ENCODE results near the gene GTF2IRD1.
"Not testable (repeated sequence)": the region's sequence is repeated elsewhere in the genome, so short reads cannot be mapped to it uniquely, and the experiment has no call there.

GTF2IRD1 gene

GRCh38 chr7:74488518-74489030 lies 34.9 kb downstream of the GTF2IRD1 start:
- H3K27me3 ChIP-seq (ENCODE audit: control insufficient read depth in 1 of 2, insufficient read depth in 2 of 2, low read length in 2 of 2); H3K27ac ChIP-seq (ENCODE audit: low read depth, low read length); H3K4me1 ChIP-seq (ENCODE audit: control insufficient read depth in 1 of 2, insufficient read depth in 2 of 2, low read length in 2 of 2); H3K36me3 ChIP-seq (ENCODE audit: control insufficient read depth in 1 of 2, insufficient read depth in 2 of 2, low read length in 2 of 2); H3K4me3 ChIP-seq (ENCODE audit: low read depth in 1 of 2, low read length in 2 of 2); H3K9me3 ChIP-seq (ENCODE audit: control insufficient read depth in 1 of 2, low read length in 2 of 2); H3K9ac ChIP-seq (ENCODE audit: low read depth in 1 of 2, low read length in 2 of 2): not testable (repeated sequence)

DNA sequence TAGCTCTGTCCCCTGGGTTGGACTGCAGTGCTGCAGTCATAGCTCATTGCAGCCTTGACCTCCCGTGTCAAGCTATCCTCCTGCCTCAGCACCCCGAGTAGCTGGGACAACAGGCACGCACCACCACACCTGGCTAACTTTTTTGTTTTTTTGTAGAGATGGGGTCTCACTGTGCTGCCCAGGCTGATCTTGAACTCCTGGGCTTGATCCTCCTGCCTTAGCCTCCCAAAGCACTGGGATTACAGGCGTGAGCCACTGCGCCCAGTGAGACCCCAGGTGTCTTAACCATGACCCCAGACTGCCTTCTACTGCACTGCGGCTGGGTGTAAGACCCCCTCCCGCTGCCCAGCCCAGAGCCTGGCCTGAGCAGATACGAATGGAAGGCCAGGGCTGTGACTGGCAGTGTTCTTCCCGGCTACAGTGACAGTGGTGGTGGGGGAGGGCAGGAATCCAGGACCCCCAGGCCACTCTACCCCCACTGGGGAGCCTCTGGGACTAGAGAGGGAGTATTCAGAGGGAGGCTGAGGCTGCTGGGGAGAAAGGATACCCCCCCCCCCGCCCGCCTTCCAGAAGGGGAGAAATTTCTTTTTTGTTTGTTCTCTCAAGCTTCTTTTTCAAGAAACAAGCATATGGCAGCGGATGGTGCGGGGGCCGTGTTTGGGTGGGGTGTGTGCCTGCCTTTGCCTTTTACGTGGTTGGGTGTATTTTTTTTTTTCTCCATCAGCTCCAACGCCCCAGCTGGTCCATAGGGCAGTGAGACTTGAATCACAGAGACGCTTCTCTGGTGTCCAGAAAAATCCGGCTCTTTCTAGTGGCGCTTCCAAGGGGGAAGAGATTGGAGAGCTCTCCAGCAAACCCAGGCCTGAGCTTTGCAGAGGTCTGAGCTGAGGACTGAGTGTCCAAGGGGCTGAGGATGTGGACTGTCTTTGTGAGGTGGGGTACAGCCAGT lies 36.6 kb downstream of the GTF2IRD1 start:
- no peaks in the 10 kb centered on the region for H3K27me3 ChIP-seq (ENCODE audit: control insufficient read depth in 1 of 2, insufficient read depth in 2 of 2, low read length in 2 of 2)
- H3K9me3 ChIP-seq (ENCODE audit: control insufficient read depth in 1 of 2, low read length in 2 of 2), result no peaks in the 10 kb centered on the region
- H3K27ac ChIP-seq (ENCODE audit: low read depth, low read length), result no peak overlapping the region
- no peaks in the 10 kb centered on the region for H3K36me3 ChIP-seq (ENCODE audit: control insufficient read depth in 1 of 2, insufficient read depth in 2 of 2, low read length in 2 of 2)
- no peak overlapping the region for H3K9ac ChIP-seq (ENCODE audit: low read depth in 1 of 2, low read length in 2 of 2)
- no peak overlapping the region for H3K4me3 ChIP-seq (ENCODE audit: low read depth in 1 of 2, low read length in 2 of 2)
- H3K4me1 ChIP-seq (ENCODE audit: control insufficient read depth in 1 of 2, insufficient read depth in 2 of 2, low read length in 2 of 2), result no peaks in the 10 kb centered on the region

- not testable (repeated sequence) for H3K4me1 ChIP-seq (ENCODE audit: control insufficient read depth in 1 of 2, insufficient read depth in 2 of 2, low read length in 2 of 2); H3K27me3 ChIP-seq (ENCODE audit: control insufficient read depth in 1 of 2, insufficient read depth in 2 of 2, low read length in 2 of 2); H3K36me3 ChIP-seq (ENCODE audit: control insufficient read depth in 1 of 2, insufficient read depth in 2 of 2, low read length in 2 of 2); H3K9ac ChIP-seq (ENCODE audit: low read depth in 1 of 2, low read length in 2 of 2); H3K9me3 ChIP-seq (ENCODE audit: control insufficient read depth in 1 of 2, low read length in 2 of 2); H3K27ac ChIP-seq (ENCODE audit: low read depth, low read length); H3K4me3 ChIP-seq (ENCODE audit: low read depth in 1 of 2, low read length in 2 of 2)
Measured at GRCh38 chr7:74491490-74491889, 37.8 kb downstream of the GTF2IRD1 start.

- Histone ChIP-seq H3K4me1 (ENCODE audit: control insufficient read depth in 1 of 2, insufficient read depth in 2 of 2, low read length in 2 of 2) (no peaks in the 10 kb centered on the region), H3K36me3 (ENCODE audit: control insufficient read depth in 1 of 2, insufficient read depth in 2 of 2, low read length in 2 of 2) (no peaks in the 10 kb centered on the region), H3K9ac (ENCODE audit: low read depth in 1 of 2, low read length in 2 of 2) (no peak overlapping the region), H3K27me3 (ENCODE audit: control insufficient read depth in 1 of 2, insufficient read depth in 2 of 2, low read length in 2 of 2) (no peaks in the 10 kb centered on the region), H3K9me3 (ENCODE audit: control insufficient read depth in 1 of 2, low read length in 2 of 2) (no peaks in the 10 kb centered on the region), H3K4me3 (ENCODE audit: low read depth in 1 of 2, low read length in 2 of 2) (no peak overlapping the region), H3K27ac (ENCODE audit: low read depth, low read length) (no peak overlapping the region)
Measured at GRCh38 chr7:74493295-74493694, 39.6 kb downstream of the GTF2IRD1 start.

GRCh38 chr7:74494076-74494548 lies 40.4 kb downstream of the GTF2IRD1 start:
- Histone ChIP-seq H3K9me3 (ENCODE audit: control insufficient read depth in 1 of 2, low read length in 2 of 2) (no peaks in the 10 kb centered on the region), H3K4me3 (ENCODE audit: low read depth in 1 of 2, low read length in 2 of 2) (no peak overlapping the region), H3K36me3 (ENCODE audit: control insufficient read depth in 1 of 2, insufficient read depth in 2 of 2, low read length in 2 of 2) (no peaks in the 10 kb centered on the region), H3K4me1 (ENCODE audit: control insufficient read depth in 1 of 2, insufficient read depth in 2 of 2, low read length in 2 of 2) (no peaks in the 10 kb centered on the region), H3K27me3 (ENCODE audit: control insufficient read depth in 1 of 2, insufficient read depth in 2 of 2, low read length in 2 of 2) (no peaks in the 10 kb centered on the region), H3K9ac (ENCODE audit: low read depth in 1 of 2, low read length in 2 of 2) (no peak overlapping the region), H3K27ac (ENCODE audit: low read depth, low read length) (no peak overlapping the region)

DNA sequence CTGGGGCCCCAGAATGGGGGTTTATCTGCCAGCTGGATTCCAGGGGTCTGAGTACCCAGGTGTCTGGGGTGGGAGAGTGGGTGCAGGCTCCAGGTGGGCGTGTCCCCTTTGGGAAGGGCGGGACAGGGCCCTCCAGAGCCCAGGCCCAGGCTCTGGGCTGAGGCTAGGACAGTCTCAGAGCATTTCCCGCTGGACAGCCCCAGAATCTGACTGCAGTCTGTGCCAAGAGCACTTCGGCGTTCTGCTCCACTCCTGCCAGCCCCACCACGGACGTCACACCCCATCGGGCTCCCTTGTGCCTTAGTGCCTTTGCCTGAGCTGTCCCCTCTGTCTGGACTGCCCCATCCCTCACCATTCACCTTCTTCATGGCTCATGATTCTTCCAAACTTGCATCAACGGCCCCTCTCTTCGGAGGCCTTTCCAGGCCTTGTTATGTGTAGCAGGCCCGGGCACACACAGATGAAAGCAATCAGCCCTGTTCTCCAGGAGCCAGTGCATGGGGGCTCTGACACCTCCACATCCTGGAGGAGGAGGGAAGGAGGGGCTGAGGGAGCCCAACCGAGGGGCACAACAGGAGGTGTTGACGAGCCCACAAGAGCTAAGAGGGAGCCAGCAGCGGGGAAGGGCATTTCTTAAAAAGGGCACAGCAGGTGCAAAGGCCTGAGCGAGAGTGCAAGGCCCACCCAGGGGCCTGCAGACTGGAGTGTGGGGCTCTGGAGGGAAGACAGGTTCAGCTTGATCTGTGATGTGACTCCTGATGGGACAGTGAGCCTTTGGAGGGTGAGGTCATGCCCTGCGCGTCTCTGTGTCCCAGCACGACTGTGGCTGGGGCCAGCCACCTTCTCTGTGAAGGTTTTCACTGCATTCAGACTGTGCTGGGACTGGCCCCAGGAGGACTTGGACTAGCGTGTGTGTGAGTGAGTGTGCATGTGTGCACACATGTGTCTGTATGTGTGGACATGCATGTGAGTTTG lies 41.7 kb downstream of the GTF2IRD1 start:
- no peaks in the 10 kb centered on the region for H3K9me3 ChIP-seq (ENCODE audit: control insufficient read depth in 1 of 2, low read length in 2 of 2)
- no peaks in the 10 kb centered on the region for H3K36me3 ChIP-seq (ENCODE audit: control insufficient read depth in 1 of 2, insufficient read depth in 2 of 2, low read length in 2 of 2)
- no peaks in the 10 kb centered on the region for H3K27me3 ChIP-seq (ENCODE audit: control insufficient read depth in 1 of 2, insufficient read depth in 2 of 2, low read length in 2 of 2)
- no peak overlapping the region for H3K4me3 ChIP-seq (ENCODE audit: low read depth in 1 of 2, low read length in 2 of 2)
- H3K9ac ChIP-seq (ENCODE audit: low read depth in 1 of 2, low read length in 2 of 2), result no peak overlapping the region
- H3K4me1 ChIP-seq (ENCODE audit: control insufficient read depth in 1 of 2, insufficient read depth in 2 of 2, low read length in 2 of 2), result no peaks in the 10 kb centered on the region
- no peak overlapping the region for H3K27ac ChIP-seq (ENCODE audit: low read depth, low read length)

DNA sequence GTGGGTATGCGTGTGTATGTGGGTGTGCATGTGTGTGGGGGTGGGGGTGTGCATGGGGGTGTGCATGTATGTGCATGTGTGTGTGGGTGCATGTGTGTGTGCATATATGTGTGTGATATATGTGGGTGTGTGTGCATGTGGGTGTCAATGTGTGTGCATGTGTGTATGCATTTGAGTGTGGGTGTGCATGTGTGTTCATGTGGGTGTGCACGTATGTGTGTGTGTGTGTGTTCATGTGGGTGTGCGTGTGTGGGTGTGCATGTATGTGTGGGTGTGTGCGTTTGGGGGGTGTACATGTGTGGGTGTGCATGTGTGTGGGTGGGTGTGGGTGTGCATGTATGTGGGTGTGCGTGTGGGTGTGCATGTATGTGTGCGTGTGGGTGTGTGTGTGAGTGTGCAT lies 42.6 kb downstream of the GTF2IRD1 start:
- H3K36me3 ChIP-seq (ENCODE audit: control insufficient read depth in 1 of 2, insufficient read depth in 2 of 2, low read length in 2 of 2), result no peaks in the 10 kb centered on the region
- H3K27me3 ChIP-seq (ENCODE audit: control insufficient read depth in 1 of 2, insufficient read depth in 2 of 2, low read length in 2 of 2), result no peaks in the 10 kb centered on the region
- H3K4me1 ChIP-seq (ENCODE audit: control insufficient read depth in 1 of 2, insufficient read depth in 2 of 2, low read length in 2 of 2), result no peaks in the 10 kb centered on the region
- H3K9me3 ChIP-seq (ENCODE audit: control insufficient read depth in 1 of 2, low read length in 2 of 2), result no peaks in the 10 kb centered on the region
- no peak overlapping the region for H3K9ac ChIP-seq (ENCODE audit: low read depth in 1 of 2, low read length in 2 of 2)
- no peak overlapping the region for H3K27ac ChIP-seq (ENCODE audit: low read depth, low read length)
- no peak overlapping the region for H3K4me3 ChIP-seq (ENCODE audit: low read depth in 1 of 2, low read length in 2 of 2)

DNA sequence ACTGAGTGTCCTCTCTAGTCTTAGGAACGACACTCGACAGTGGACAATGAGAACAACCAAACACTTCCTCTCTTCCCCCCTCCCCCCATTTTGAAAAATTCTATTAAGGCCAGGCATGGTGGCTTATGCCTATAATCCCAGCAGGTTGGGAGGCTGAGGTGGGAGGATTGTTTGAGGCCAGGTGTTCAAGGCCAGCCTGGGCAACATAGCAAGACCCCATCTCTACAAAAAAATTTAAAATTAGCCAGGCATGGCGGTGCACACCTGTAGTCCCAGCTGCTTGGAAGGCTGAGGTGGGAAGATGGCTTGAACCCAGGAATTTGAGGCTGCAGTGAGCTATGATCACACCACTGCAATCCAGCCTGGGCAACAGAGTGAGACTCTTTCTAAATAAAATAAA lies 43.1 kb downstream of the GTF2IRD1 start:
- H3K36me3 ChIP-seq (ENCODE audit: control insufficient read depth in 1 of 2, insufficient read depth in 2 of 2, low read length in 2 of 2); H3K4me3 ChIP-seq (ENCODE audit: low read depth in 1 of 2, low read length in 2 of 2); H3K27me3 ChIP-seq (ENCODE audit: control insufficient read depth in 1 of 2, insufficient read depth in 2 of 2, low read length in 2 of 2); H3K9me3 ChIP-seq (ENCODE audit: control insufficient read depth in 1 of 2, low read length in 2 of 2); H3K27ac ChIP-seq (ENCODE audit: low read depth, low read length); H3K9ac ChIP-seq (ENCODE audit: low read depth in 1 of 2, low read length in 2 of 2); H3K4me1 ChIP-seq (ENCODE audit: control insufficient read depth in 1 of 2, insufficient read depth in 2 of 2, low read length in 2 of 2): not testable (repeated sequence)

- Histone ChIP-seq H3K9me3 (ENCODE audit: control insufficient read depth in 1 of 2, low read length in 2 of 2) (no peaks in the 10 kb centered on the region), H3K36me3 (ENCODE audit: control insufficient read depth in 1 of 2, insufficient read depth in 2 of 2, low read length in 2 of 2) (no peaks in the 10 kb centered on the region), H3K4me3 (ENCODE audit: low read depth in 1 of 2, low read length in 2 of 2) (no peak overlapping the region), H3K27me3 (ENCODE audit: control insufficient read depth in 1 of 2, insufficient read depth in 2 of 2, low read length in 2 of 2) (no peaks in the 10 kb centered on the region), H3K27ac (ENCODE audit: low read depth, low read length) (no peak overlapping the region), H3K9ac (ENCODE audit: low read depth in 1 of 2, low read length in 2 of 2) (no peak overlapping the region), H3K4me1 (ENCODE audit: control insufficient read depth in 1 of 2, insufficient read depth in 2 of 2, low read length in 2 of 2) (no peaks in the 10 kb centered on the region)
Measured at GRCh38 chr7:74498354-74498753, 44.6 kb downstream of the GTF2IRD1 start.

Data from duodenal mucosa (tissue), 2 donors.